ENCODE measurements around the gene MIGA2.

DNA sequence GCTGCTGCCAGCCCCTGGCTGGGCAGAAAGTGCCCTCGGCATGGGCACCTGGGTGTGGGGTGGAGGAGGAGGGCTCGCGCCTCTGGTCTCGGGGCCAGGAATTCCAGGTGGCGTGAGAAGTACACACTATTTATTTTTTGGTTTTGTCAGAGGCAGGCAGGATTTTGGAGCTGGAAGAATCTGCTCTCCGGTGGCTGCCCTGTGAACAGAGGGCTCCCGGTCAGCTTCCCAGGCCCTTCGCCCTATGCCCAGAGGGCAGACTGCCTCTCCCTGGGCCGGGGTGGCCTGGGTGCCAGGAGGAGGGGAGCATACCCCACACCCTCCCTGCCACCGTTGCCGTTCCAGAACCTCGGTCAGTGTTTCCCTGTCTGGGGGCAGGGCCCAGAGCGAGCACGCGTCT is 52.8 kb downstream of the MIGA2 start:
- TF ChIP-seq, protein P1, sequence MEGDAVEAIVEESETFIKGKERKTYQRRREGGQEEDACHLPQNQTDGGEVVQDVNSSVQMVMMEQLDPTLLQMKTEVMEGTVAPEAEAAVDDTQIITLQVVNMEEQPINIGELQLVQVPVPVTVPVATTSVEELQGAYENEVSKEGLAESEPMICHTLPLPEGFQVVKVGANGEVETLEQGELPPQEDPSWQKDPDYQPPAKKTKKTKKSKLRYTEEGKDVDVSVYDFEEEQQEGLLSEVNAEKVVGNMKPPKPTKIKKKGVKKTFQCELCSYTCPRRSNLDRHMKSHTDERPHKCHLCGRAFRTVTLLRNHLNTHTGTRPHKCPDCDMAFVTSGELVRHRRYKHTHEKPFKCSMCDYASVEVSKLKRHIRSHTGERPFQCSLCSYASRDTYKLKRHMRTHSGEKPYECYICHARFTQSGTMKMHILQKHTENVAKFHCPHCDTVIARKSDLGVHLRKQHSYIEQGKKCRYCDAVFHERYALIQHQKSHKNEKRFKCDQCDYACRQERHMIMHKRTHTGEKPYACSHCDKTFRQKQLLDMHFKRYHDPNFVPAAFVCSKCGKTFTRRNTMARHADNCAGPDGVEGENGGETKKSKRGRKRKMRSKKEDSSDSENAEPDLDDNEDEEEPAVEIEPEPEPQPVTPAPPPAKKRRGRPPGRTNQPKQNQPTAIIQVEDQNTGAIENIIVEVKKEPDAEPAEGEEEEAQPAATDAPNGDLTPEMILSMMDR (IDR thresholded peaks at IDR 0.05; ENCODE audit: insufficient read depth, low read depth, low read length): no peak
- TF ChIP-seq EZH2 (IDR thresholded peaks at IDR 0.05; ENCODE audit: insufficient read depth, low read length): no peak

Measured in astrocyte (in vitro differentiated cells and primary cell).